HuH-7.5 (cell line): ENCODE measurements around the gene ZNF205.

Source experiments
- DNase-seq: peaks from one replicate; pipeline ENCODE4 v3.0.0; 2011; ENCODE audit warnings: low spot score

The ZNF205 gene

GRCh38 chr16:3101018-3101840 is 11.2 kb upstream of the ZNF205 start:
- DNase-seq: peak; percentile 66

DNA sequence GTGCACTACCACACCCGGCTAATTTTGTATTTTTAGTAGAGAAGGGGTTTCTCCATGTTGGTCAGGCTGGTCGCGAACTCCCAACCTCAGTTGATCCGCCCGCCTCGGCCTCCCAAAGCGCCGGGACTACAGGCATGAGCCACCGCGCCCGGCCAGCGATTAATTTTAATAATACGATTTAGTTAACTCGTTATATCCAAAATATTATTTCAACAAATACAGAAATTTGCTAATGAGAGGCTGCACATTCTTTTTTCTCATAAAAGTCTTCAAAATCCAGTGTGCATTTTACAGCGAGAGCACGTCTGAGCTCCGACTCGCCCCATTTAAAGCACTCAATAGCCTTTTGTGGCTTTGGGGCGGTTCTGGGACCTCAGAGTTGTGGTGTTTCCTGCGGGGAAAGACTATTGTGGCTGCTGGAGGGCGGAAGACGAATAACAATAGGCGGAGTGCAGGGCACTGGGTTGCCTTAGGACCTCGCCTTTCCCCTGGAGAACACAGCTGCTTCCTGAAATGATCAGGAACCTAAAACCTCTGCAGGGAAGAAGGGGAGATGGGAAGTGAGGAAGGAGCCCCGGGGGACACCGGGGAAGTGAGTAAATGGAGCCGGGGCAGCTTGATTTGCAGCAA is 10.4 kb upstream of the ZNF205 start:
- no peak for DNase-seq

GRCh38 chr16:3106205-3106928 is 6.0 kb upstream of the ZNF205 start:
- DNase-seq: peak; percentile 90

DNA sequence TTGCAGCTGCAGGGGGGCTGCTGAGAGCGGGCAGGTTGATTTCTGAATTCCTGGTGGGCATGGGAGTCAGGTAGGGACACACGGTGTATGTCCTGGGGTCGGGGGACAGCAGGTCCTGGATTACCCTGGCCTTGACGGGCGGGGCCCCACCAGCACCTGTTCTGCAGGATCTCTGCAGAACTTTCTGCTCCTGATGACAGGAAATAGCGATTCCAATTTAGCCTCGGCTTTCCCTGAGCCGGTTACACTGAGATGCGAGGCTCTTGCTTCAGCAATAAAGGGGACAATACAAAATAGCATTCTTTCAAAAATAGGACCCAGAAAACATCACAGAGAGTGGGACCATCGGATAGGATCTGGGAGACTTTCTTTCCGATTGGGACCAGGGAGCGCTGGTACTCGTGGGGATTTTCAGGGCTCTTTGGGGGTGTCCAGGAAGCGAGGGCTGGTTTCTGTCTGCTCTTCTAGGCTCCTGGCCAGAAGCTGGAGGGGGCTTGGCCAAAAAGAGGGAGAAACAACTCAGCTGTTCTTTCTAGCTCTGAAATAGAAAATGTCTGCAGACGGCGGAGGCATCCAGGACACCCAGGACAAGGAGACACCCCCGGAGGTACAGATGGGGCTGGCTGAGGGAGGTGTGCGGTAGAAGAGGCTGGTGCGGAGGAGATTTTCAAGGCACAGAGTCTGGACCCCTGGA is 642 bp downstream of the ZNF205 start:
- no peak for DNase-seq

GRCh38 chr16:3113765-3114479 is 1.5 kb downstream of the ZNF205 start:
- no peak for DNase-seq

- DNase-seq: no peak
Measured at GRCh38 chr16:3115003-3115402, 2.6 kb downstream of the ZNF205 start.

- no peak for DNase-seq
Measured at GRCh38 chr16:3115561-3115960, 3.2 kb downstream of the ZNF205 start.

DNA sequence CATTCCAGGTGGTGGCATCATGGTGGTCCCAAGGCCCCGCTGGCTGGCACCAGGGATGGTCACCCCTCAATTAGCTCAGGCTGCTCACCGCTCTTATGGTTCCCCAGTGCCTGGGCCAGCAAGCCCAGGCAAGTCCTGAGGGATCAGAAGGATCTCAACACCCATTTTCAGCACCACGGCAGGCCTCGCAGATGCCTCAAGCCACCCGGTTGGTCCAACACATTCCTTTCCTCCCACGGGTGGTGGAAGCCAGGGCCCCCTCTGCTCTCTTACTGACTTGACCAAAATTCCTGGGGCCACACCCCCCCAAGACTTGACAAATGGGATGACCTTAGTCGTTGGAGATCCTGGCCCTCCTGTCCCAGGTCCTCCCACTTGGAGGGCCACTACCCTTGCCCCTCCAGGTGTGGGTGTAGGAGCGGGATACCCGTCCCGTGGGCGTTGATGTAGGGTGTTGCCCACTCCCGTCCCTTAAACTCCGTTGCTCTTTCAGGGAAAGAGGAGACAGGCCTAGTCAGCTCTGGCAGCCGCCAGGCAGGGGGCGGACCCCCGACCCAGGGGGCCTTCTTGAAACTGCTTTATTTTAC is 5.9 kb downstream of the ZNF205 start:
- no peak for DNase-seq

GRCh38 chr16:3118846-3119245 is 6.5 kb downstream of the ZNF205 start:
- DNase-seq: no peak

DNA sequence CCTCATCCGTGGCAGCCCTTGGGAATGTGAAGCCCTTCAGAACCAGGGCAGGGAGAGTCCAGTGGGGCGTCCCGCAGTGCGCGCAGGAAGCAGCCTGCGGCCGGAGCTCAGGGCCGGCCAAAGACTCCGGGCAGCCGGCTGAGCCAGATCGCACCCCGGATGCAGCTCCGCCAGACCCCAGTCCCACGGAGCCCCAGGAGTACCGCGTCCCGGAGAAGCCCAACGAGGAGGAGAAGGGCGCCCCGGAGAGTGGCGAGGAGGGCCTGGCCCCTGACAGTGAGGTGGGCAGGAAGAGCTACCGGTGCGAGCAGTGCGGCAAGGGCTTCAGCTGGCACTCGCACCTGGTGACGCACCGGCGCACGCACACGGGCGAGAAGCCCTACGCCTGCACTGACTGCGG is 6.9 kb downstream of the ZNF205 start:
- no peak for DNase-seq

GRCh38 chr16:3119701-3120408 is 7.5 kb downstream of the ZNF205 start:
- no peak for DNase-seq

DNA sequence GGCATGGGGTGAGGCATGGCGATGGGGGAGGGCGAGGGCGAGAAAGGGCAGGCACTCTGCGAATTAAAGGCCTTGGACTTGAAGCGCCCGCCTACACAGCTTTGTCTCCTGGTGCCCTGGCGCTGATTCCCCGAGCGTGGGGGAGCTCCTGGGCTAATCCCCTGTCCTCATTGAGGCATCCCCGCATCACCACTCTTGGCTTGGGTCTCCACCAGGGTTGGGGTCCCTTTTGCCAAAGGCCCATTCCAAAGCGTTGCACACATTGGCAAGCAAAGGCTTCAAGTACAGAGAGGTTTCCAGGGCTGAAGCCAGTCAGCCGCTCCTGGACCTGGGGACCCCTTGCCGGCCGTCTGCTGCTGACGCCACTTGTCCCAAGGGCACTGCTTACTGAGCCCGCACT is 8.0 kb downstream of the ZNF205 start:
- DNase-seq: no peak

DNA sequence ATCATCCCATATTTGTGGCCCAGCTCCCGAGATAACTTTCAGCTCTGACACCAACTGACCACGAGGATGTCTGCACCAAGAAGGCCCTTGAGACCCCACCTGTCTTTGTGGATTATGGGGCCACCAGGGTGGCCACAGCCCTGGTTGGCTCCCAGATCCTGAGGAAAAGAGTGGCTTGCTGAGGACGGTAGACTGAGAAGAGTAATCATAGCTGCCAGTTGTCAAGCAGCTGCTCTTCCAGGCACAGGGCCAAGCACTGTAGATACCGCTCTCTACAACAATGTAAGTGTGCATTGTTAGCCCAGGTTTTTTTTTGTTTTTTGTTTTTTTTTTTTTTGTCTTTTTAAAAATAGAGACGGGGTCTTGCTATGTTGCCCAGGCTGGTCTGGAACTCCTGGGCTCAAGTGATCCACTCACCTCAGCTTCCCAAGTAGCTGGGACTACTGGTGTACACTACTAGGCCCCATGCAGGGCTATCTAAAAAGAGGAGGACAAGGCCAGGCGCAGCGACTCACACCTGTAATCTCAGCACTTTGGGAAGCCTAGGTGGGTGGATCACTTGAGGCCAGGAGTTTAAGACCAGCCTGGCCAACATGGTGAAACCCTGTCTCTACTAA is 9.6 kb downstream of the ZNF205 start:
- no peak for DNase-seq

DNA sequence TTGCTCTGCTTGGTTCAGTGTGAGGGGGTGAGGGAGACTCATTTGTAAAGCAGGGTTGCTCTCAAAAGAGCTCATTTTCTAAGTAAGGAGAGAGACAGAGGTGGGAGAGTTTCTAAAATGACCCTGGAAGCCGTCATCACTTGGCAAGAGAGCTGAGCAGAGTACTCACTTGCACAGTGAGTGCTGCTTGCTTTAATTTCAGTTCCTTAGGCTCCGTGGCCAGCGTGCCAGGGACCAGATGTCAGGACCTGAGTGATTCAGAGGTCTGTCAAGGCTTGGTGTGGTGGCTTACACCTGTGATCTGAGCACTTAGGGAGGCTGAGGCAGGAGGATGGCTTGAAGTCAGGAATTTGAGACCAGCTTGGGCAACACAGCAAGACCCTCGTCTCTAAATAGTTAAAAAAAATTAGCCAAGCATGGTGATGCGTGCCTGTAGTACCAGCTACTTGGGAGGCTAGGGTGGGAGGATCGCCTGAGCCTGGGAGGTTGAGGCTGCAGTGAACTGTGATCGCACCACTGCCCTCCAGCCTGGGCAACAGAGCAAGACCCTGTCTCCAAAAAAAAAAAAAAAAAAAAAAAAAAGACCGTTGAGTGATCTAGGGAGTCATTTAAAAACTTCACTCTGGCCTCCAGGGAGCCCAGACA is 10.7 kb downstream of the ZNF205 start:
- no peak for DNase-seq

- peak; percentile 88 for DNase-seq
Measured at GRCh38 chr16:3123986-3124886, 11.8 kb downstream of the ZNF205 start.

DNA sequence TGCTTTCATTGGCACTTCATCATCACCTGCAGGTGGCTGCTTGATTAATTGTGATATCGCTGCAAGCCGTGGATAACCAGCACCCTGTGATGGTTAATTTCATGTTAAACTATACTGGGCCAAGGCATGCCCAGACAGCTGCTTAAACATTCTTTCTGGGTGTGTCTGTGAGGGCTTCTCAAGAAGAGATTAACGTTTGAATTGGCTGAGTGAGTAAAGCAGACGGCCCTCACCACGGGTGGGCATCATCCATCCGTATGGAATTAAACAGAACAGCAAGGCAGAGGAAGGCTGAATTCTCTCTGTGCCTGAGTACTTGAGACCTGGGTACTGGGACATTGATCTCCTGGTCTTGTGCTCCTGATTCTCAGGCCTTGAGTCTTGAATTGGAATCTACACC is 15.4 kb downstream of the ZNF205 start:
- no peak for DNase-seq

DNA sequence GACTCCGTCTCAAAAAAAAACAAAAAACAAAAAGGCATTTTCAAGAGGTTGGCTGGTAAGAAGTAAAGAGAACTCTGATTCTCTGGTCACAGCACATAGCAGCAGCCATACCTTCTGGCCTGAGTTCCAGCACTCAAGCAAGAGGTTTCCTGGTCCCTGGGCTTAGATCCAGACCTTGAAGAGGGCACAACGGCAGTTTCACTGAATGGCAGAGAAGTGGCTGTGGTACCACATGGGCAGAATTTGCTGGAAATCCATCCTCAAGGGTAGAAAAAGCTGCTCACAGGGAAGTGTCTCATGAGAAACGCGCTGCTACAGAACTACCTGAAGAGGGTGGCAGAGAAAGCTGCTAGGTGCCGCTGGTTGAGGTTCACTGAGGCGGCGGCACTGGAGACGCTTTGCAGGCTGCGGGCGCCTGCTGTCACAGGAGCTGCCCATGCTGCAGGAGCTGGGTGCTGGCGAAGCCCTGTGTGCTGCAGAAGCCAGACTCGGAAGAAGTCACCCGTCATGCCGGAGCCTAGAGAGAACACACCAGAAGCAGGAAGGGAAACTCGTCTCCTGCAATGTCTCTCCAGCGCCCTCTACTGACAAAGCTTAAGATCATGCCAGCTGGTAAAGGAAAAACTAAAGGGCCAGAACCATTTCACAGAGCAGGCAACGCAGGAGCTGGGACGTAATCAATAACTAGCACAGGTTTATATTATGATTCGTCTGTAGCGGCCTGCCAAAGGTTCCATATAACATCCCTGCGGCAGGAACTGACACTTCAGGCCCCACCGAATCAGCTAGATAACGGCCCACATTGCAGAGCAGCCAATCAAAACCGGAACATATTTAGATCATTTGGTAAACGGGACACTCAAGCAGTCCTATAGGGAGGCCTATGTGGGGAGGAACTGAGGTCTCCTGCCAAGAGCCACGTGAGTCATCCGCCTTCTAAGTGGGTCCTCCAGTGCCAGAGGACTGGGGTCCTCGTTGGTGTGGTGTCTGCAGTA is 17.0 kb downstream of the ZNF205 start:
- DNase-seq: no peak
